GM10266 (cell line): ENCODE results near the gene CA10.

Experiments used
- DNase-seq: peaks from one replicate; pipeline ENCODE4 v3.0.0; 2012; ENCODE audit errors: extremely low spot score
- CTCF ChIP-seq: IDR thresholded peaks from 2 replicates; pipeline ENCODE4 v1.5.1; 2012; ENCODE audit warnings: mild to moderate bottlenecking, low read depth; ENCODE audit not compliant: control insufficient read depth, insufficient read depth; ENCODE audit errors: missing control alignments

CA10 gene

GRCh38 chr17:51627779-51628178 is 530.7 kb downstream of the CA10 start:
- DNase-seq: no peak
- no peak for TF ChIP-seq CTCF

DNA sequence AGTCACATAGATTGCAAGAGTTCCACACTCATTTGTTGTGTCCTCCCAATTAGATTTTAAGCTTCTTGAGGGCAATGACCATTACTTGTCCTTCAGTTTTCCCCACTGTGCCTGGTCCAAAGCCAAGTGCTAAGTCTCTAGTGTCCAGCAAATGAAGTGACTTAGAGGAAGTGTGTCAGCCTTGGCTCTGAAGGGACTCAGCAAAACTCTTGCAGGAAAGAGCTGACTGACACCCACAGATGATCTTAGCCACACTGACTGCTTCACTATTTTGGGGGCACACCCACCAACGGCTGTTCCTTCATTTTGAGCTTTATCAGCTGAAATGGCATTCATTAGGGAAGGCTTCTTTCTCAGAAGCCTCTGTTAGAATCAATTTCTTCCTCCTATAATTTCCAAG is 540.0 kb downstream of the CA10 start:
- no peak for TF ChIP-seq CTCF
- DNase-seq: no peak

- TF ChIP-seq CTCF: no peak
- no peak for DNase-seq
Measured at GRCh38 chr17:51617986-51618385, 540.5 kb downstream of the CA10 start.

- no peak for TF ChIP-seq CTCF
- DNase-seq: no peak
Measured at GRCh38 chr17:51613255-51613654, 545.3 kb downstream of the CA10 start.

- TF ChIP-seq CTCF: no peak
- no peak for DNase-seq
Measured at GRCh38 chr17:51612692-51613091, 545.8 kb downstream of the CA10 start.

DNA sequence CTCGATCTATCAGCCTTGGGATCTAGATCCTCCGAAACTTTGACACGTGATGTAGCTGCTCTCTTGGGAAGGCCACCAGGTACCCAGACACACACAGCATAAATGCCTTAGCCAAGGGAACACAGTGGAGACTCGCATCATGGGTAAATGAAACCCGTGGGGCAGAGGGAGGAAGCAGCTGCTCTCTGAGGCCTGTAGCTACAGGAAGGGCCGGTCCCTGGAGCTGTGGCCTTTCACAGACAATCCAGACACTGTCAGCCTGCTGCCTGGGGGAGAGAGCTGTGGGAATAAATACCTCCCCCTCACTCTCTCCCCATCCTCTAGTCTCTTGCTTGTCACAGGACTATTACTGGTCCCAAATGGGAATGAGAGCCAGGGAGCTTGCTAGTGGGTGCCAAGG is 546.9 kb downstream of the CA10 start:
- DNase-seq: no peak
- no peak for TF ChIP-seq CTCF

- TF ChIP-seq CTCF: no peak
- DNase-seq: no peak
Measured at GRCh38 chr17:51610834-51611233, 547.7 kb downstream of the CA10 start.
